GM19324 (cell line): ENCODE data around the gene MAU2.
A peak's percentile ranks its signal among the peaks of the same experiment; 100 is the strongest.
"Not testable (repeated sequence)": the region's sequence is repeated elsewhere in the genome, so short reads cannot be mapped to it uniquely, and the experiment has no call there.

Experiments used
- ATAC-seq: cut with Tn5 transposase; IDR thresholded peaks from one replicate; pipeline ENCODE4 v1.9.1; 2021; ENCODE audit warnings: mild to moderate bottlenecking, moderate library complexity; ENCODE audit not compliant: unreplicated experiment, low FRiP score

Gene MAU2

DNA sequence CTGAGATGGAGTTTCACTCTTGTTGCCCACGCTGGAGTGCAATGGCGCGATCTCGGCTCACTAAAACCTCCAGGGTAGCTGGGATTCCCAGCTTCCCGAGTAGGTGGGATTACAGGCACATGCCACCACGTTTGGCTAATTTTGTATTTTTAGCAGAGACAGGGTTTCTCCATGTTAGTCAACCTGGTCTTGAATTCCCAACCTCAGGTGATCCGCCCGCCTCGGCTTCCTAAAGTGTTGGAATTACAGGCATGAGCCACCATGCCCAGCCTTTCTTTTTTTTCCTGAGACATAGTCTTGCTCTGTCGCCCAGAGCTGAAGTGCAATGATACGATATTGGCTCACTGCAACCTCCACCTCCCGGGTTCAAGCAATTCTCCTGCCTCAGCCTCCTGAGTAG, 59.7 kb downstream of the MAU2 start:
- not testable (repeated sequence) for ATAC-seq

- ATAC-seq: no peak
Measured at GRCh38 chr19:19381007-19381926, 60.6 kb downstream of the MAU2 start.

DNA sequence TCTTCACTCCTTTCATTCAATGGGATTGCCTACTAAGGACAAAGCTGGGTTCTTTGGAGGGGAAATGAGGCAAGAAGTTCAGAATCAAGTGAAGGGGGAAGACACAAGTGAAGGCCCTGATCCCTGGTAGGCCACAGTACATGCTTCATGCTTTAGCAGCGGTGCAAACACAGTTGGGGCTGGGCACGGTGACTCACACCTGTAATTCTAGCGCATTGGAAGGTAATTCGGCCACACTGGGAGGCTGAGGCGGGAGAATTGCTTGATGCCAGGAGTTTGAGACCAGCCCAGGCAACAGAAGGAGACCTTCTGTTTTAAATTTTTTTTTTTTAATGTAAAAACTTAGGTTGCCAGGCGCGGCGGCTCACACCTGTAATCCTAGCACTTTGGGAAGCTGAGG, 61.5 kb downstream of the MAU2 start:
- ATAC-seq: no peak

- ATAC-seq: no peak
Measured at GRCh38 chr19:19384486-19384885, 63.9 kb downstream of the MAU2 start.

DNA sequence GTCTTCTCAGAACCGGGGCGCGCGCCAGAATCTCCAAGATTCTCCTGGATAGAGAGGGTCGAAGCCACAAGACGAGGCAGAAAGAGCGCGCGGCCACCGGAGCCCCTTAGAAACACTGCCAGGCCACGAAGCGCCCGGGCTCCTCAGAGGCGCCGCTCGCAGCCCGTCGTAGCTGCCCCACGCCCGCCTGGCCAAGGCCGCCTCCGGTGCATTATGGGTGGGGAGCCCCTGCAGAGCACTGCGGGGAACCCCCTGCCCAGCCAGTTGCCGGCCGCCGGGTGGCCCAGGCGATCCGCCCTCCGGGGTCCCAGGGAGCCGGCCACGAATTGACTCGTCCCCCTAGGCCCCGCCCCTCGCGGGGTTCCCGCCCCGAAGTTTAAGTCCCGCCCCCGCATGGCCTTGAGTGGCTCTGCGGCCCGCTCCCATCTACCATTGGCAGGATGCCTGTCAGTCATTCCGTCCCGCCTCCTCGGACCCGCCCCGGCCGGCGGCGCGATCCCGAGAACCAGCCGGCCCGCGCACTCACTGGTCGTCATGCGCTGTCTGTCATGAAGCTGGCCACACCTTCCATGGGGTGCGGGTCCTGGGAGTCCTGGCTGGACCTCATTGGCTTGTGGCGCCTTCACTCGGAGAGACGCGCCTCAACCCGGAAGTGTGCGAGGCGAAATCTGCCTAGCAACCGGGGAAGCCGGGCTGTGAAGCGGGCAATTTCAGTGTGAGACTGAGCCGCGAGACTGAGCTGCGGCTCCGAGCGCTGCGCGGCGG, 64.7 kb downstream of the MAU2 start:
- ATAC-seq: peak; percentile 95

DNA sequence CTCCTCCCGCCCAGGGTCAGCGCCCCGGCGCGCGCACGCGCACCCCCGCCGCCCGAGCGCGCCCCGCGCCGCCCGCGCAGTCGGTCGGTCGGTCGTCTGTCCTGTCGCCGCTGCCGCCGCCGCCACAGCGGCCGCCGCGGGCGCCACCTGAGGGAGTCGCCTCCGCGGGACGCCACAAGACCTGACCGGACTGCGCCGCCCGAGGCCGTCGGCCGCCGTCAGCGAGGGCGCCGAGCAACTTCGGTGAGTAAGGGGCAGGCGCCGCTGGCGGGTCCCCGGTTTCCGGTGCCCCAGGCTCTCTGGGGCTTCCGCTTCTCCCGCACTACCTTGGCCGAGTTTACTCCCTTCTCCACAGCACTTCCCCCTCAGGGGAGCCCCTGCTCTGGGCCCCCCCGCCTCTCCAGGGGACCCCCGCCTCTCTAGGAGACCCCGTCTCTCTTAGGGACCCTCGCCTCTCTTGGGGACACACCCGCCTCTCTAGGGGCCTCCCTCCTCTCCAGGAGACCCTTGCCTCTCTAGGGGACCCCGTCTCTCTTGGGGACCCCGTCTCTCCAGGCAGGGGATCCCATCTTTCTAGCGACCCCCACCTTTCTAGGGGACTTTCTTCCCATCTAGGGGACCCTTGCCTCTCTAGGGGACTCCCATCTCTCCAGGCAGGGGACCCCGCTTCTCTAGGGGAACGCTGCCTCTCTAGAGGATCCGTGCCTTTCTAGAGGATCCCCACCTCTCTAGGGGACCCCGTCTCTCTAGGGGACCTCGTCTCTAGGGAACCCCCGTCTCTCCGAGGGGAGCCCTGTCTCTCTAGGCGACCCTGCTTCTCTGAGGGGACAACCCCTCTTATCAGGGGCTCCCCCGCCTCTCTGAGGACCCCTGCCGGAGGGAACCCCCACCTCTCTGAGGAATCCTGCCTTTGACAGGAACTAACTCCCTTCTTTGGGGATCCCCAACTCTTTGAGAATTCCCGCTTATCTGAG, 65.6 kb downstream of the MAU2 start:
- no peak for ATAC-seq

DNA sequence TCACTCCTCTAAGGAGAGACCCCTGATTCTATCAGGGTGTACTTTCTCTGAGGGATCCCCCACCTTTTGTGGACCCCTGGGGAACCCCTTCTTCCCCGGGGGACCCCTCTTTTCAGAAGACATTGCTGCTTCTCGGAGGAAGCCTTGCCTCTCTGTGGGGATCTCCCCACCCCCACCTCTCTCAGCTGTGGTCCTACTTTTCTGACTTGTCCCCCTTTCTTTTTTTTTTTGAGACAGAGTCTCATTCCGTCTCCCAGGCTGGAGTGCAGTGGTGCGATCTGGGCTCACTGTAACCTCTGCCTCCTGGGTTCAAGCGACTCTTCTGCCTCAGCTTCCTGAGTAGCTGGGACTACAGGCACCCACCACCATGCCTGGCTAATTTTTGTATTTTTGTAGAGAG, 66.5 kb downstream of the MAU2 start:
- ATAC-seq: no peak

DNA sequence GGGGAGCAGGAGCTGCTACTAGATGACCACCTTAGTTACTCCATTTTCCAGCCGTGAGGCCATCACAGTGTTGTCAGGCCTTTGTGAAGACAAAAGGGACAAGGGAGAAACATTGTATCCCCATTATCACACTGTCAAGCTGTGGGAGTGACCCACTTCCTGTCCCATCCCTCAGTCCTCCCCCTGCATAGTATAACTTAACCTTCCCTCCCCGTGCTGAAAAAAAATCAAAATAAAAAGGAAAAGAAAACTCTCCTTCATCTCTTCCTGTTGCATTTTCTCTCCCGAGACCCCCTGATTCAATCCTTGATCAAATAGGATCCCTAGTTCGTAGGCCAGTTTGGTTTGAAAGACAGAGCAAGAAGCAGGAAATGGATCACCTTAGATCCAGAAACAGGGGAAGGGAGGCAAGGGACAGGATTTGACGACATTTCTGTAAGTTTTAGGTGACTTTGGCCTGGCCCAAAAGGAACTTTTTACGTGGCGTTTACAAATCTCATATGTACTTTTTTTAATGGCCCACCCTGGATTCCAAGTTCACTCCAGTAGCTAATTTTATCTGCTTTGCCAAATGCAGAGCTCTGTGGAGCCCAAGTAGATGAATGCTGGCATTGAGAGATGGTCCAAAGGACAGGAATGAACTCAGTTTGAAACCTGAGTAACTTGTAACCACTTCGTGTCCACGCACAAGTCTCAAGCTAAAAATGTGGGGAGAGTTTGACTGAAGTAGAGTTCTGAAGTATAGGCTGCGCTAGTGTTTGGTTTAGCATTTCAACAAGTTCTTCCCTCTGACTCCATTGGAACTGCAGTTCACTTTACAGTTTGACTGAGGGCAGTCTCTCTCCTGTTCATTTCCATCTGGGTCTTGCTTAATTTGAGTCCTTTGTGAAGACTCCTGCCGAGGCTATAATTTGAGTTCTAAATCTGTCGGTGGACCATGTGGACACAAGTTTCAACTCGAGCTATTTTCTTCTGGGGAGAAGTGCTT, 68.2 kb downstream of the MAU2 start:
- no peak for ATAC-seq

GRCh38 chr19:19389683-19390082, 69.1 kb downstream of the MAU2 start:
- ATAC-seq: not testable (repeated sequence)

GRCh38 chr19:19394333-19394732, 73.7 kb downstream of the MAU2 start:
- ATAC-seq: not testable (repeated sequence)

DNA sequence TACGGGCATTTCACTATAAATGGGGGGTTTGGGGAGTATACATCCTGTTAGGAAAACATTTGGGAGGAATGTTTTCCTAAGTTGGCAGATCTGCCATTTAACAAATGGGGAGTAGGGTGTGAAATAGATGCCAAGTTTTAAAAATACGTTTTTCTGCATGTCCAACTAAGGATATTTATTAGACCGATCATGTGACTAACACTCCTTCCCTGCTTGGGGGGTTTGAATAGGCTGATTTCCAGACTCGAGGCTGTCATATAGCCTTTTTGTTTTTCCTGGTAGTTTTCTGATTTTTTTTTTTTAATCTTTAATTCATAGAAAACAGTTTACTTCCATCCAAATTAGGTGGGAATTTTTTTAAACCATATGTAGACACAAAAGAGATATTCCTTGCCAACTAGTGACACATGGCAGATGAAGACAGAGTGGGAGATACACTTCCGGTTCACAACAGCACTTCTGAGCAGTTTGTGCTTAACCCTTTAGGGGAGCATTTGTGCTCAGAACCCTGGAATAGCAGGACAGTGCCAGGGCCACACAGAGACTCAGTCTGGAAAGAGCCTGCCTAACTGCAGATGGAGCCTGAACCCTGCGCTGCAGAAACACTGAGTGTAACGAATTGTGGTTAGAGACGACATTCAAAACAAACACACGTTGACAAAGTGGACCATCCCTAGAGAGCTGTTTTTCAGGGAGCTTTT, 79.3 kb downstream of the MAU2 start:
- ATAC-seq: no peak

GRCh38 chr19:19402656-19403372, 82.2 kb downstream of the MAU2 start:
- ATAC-seq: no peak

DNA sequence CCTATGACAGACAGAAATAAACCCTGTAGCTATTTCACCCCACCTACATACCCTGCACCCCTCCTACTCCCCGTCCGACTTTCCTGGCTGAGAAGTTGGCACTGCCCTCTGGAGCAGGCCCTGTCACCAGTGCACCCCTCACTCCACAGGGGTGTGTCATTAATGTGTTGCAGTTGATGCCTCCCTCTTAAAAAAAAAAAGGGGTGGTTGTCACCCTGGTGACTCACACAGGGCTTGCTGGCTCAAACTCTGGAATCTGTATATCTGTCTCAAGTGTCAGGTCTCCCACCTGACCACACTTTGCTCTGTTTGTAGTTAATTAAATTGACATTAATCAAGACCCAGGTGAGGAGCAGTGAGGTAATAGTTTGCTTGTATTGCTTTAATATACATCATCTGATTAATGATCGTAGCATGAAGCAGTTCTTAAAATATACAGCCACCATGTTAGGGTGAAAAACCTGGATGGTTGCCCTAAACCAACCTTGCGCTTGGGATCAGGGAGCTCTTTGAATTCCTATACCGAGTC, 82.8 kb downstream of the MAU2 start:
- no peak for ATAC-seq

GRCh38 chr19:19404879-19405860, 84.5 kb downstream of the MAU2 start, which contains the start of gene GATAD2A:
GATAD2A (plus strand) TSS chr19:19405675; CDS start chr19:19465346, 59,671 bp downstream.
- ATAC-seq: peak; percentile 87

GRCh38 chr19:19405971-19406877, 85.6 kb downstream of the MAU2 start:
- peak; percentile 11 for ATAC-seq
